Endothelial cell of umbilical vein (primary cell): ENCODE results near the gene OSBPL5. TPM values are rescaled to one million over a fixed set of nuclear protein-coding genes. Genes with fewer than 3 reads are reported as not detected.

Experiments
- BruUV-seq: library from RNA; stranded (reverse); fragments of 400-500 nt; replicated peaks from 2 replicates; lab custom pipeline; 2021; lab: Mats Ljungman, UMichigan
- CTCF ChIA-PET: fragments of 300-600, 350-600 bp; sonication (Branson Sonifier 250); formaldehyde crosslinking; loops from one replicate; lab custom pipeline; 2021; ENCODE audit warnings: antibody characterized with exemption, inconsistent platforms; lab: Charles Lee
- POLR2A ChIA-PET: fragments of 300-600, 350-600 bp; sonication (Branson Sonifier 250); formaldehyde crosslinking; loops from one replicate; lab custom pipeline; 2021; ENCODE audit warnings: antibody characterized with exemption, inconsistent platforms; lab: Charles Lee
- DNase-seq: peaks from one replicate; pipeline ENCODE4 v3.0.0-alpha.2; 2011; ENCODE audit warnings: low read depth, low spot score
- FAIRE-seq: peaks from 2 replicates; lab custom pipeline; 2011; peaks lifted over from hg19 to GRCh38; lab: Jason Lieb, UNC
- H2AFZ ChIP-seq: 2 replicates; pipeline ENCODE4 v1.6.0; 2012; ENCODE audit warnings: low read depth, low read length, control low read depth, inconsistent platforms
- H3K27ac ChIP-seq: 2 replicates; pipeline ENCODE4 v1.5.1; 2011; ENCODE audit warnings: low read depth, mild to moderate bottlenecking, control low read depth, low read length, moderate library complexity; ENCODE audit not compliant: insufficient read depth
- H3K27me3 ChIP-seq, 2 experiments: 2 replicates each; pipeline versions ENCODE4 v1.6.0 to v1.6.1; 2011; ENCODE audit warnings: low read length in 2 of 2, mixed read lengths in 1 of 2; ENCODE audit not compliant: control insufficient read depth in 2 of 2, insufficient read depth in 2 of 2
- H3K36me3 ChIP-seq, 2 experiments: 2 replicates in 1 of 2; 3 replicates in 1 of 2; pipeline ENCODE4 v1.5.1; 2011; ENCODE audit warnings: low read length in 2 of 2, mild to moderate bottlenecking in 1 of 2, moderate library complexity in 1 of 2; ENCODE audit not compliant: control insufficient read depth in 2 of 2, insufficient read depth in 2 of 2; ENCODE audit errors: extremely low read depth in 1 of 2
- H3K4me1 ChIP-seq: 3 replicates; pipeline ENCODE4 v1.5.1; 2011; ENCODE audit warnings: mild to moderate bottlenecking, low read length; ENCODE audit not compliant: control insufficient read depth, insufficient read depth; ENCODE audit errors: extremely low read depth
- H3K4me2 ChIP-seq: 2 replicates; pipeline ENCODE4 v1.6.1; 2011; ENCODE audit warnings: low read length, control low read depth, mixed read lengths; ENCODE audit not compliant: insufficient read depth
- H3K4me3 ChIP-seq, 3 experiments: fragments of 200-600 bp in 1 of 3; sonication (generic), shearing (Covaris generic) in 1 of 3; replicated peaks in 1 of 3; 2 replicates each; pipeline ENCODE4 v1.5.1; 2011 to 2016; ENCODE audit warnings: control low read depth in 3 of 3, low read length in 3 of 3, mild to moderate bottlenecking in 2 of 3, inconsistent platforms in 1 of 3, low read depth in 1 of 3, moderate library complexity in 1 of 3; ENCODE audit not compliant: insufficient read depth in 1 of 3
- H3K79me2 ChIP-seq: 2 replicates; pipeline ENCODE4 v1.6.0; 2012; ENCODE audit warnings: low read length, inconsistent platforms; ENCODE audit not compliant: control insufficient read depth, insufficient read depth
- H3K9ac ChIP-seq: replicated peaks from 2 replicates; pipeline ENCODE3; 2011; ENCODE audit warnings: low read length, control low read depth; ENCODE audit not compliant: insufficient read depth; ENCODE audit errors: extremely low read depth
- H3K9me1 ChIP-seq: replicated peaks from 3 replicates; pipeline ENCODE4 v1.6.0; 2011; ENCODE audit warnings: mild to moderate bottlenecking, low read length; ENCODE audit not compliant: control insufficient read depth, insufficient read depth; ENCODE audit errors: extremely low read depth
- H3K9me3 ChIP-seq: replicated peaks from 2 replicates; pipeline ENCODE4 v1.5.1; 2012; ENCODE audit warnings: low read length, inconsistent platforms; ENCODE audit not compliant: control insufficient read depth, insufficient read depth
- H4K20me1 ChIP-seq: replicated peaks from 2 replicates; pipeline ENCODE3; 2011; ENCODE audit warnings: mild to moderate bottlenecking, low read length; ENCODE audit not compliant: control insufficient read depth, insufficient read depth; ENCODE audit errors: extremely low read depth
- CTCF ChIP-seq, 2 donors: IDR thresholded peaks; 1 replicate in 1 of 2; 2 replicates in 1 of 2; pipeline ENCODE4 v1.5.1; 2011; ENCODE audit warnings: low read length in 2 of 2, mild to moderate bottlenecking in 2 of 2, moderate library complexity in 2 of 2, control low read depth in 1 of 2, inconsistent platforms in 1 of 2, low read depth in 1 of 2; ENCODE audit not compliant: insufficient read depth in 1 of 2; ENCODE audit errors: extremely low read depth in 1 of 2
- EZH2 ChIP-seq: IDR thresholded peaks from 2 replicates; pipeline ENCODE4 v1.6.1; 2012; ENCODE audit warnings: borderline replicate concordance, low read depth, mild to moderate bottlenecking, moderate library complexity, low read length, inconsistent platforms; ENCODE audit not compliant: severe bottlenecking
- FOS ChIP-seq: IDR thresholded peaks from 2 replicates; pipeline ENCODE4 v1.6.1; 2011; ENCODE audit warnings: mild to moderate bottlenecking, low read length, moderate library complexity, borderline replicate concordance; ENCODE audit not compliant: insufficient read depth
- GATA2 ChIP-seq: IDR thresholded peaks from 2 replicates; pipeline ENCODE4 v1.7.0; 2011; ENCODE audit warnings: low read depth, mild to moderate bottlenecking, moderate library complexity, mixed read lengths, low read length; ENCODE audit not compliant: insufficient read length, insufficient read depth
- JUN ChIP-seq: IDR thresholded peaks from 2 replicates; pipeline ENCODE4 v1.6.1; 2011; ENCODE audit warnings: borderline replicate concordance, low read depth; ENCODE audit not compliant: insufficient read length, insufficient read depth
- MAX ChIP-seq: IDR thresholded peaks from 2 replicates; pipeline ENCODE4 v1.6.1; 2011; ENCODE audit not compliant: insufficient read depth, insufficient read length
- MYC ChIP-seq: IDR thresholded peaks from one replicate; pipeline ENCODE4 v1.6.1; 2011; ENCODE audit warnings: mild to moderate bottlenecking, low read depth, low read length
- POLR2A ChIP-seq: IDR thresholded peaks from 2 replicates; pipeline ENCODE4 v1.6.1; 2012; ENCODE audit warnings: low read depth, mild to moderate bottlenecking, control low read depth, low read length
- POLR2AphosphoS5 ChIP-seq: IDR thresholded peaks from 2 replicates; pipeline ENCODE4 v1.6.1; 2012; ENCODE audit warnings: low read depth, mild to moderate bottlenecking, control low read depth, low read length, moderate library complexity; ENCODE audit not compliant: insufficient read depth
- dilution Hi-C: fragments of 300-500 bp; cut with MboI; formaldehyde crosslinking; loops from one replicate; pipeline ENCODE4 v1.15.0; 2019; ENCODE audit warnings: low sequenced_read_pairs; ENCODE audit not compliant: extremely low pct_ligation_motif_present
- intact Hi-C: fragments of 100-400 bp; cut with micrococcal nuclease; formaldehyde crosslinking; loops from one replicate; pipeline ENCODE4 v1.10.0; 2022
- polyA plus RNA-seq, 4 experiments: library from polyadenylated mRNA; depleted of rRNA in 3 of 4; stranded (reverse) in 3 of 4; unstranded in 1 of 4; fragments of >200 nt; gene quantifications; 2 replicates each; pipeline versions ENCODE4 v1.2.1 to v1.2.3, GENCODE V29; 2011 to 2012; ENCODE audit warnings: missing spikeins in 1 of 4
- total RNA-seq: library from RNA; stranded (reverse); gene quantifications from 2 replicates; pipeline ENCODE4 v1.2.3, GENCODE V29; 2021

The OSBPL5 gene
- total and polyA plus RNA-seq, 2 donors (not counting 3 experiments of a cell fraction or from before 2014, with no cell fraction given), result 8.7 to 37.7 TPM

- Histone ChIP-seq H3K79me2 (no peaks in the 10 kb centered on the region), H3K9me1 (no peaks in the 10 kb centered on the region), H3K36me3 (no peaks in the 10 kb centered on the region), H3K4me1 (peaks cover 4% of the 10 kb centered on the region), H3K27ac (no peak overlapping the region), H2AFZ (no peak overlapping the region), H3K27me3 (no peaks in the 10 kb centered on the region), H3K9me3 (no peaks in the 10 kb centered on the region), H3K4me2 (no peak overlapping the region), H3K9ac (no peak overlapping the region), H3K4me3 (no peak overlapping the region), H4K20me1 (no peaks in the 10 kb centered on the region)
- intact Hi-C loops, result no loop called here
- ChIA-PET POLR2A (no interaction called here), CTCF (interaction anchor here (1.0 to 1.9 kb wide), 3 partner anchors 12 to 53 kb away, joined by 3 to 7 read pairs (median 3); no protein-coding TSS in a partner anchor)
- DNase-seq (no peak), FAIRE-seq (no peak)
- dilution Hi-C loops, result no loop called here
- TF ChIP-seq POLR2AphosphoS5 (no peak), MYC (no peak), POLR2A (no peak), GATA2 (no peak), MAX (no peak), CTCF (IDR thresholded peaks at IDR 0.05; ENCODE audit: extremely low read depth in 1 of 2, insufficient read depth in 1 of 2, low read depth in 1 of 2, low read length in 2 of 2) (no peak), JUN (no peak), FOS (no peak), EZH2 (no peak)
- no TSS peak for BruUV-seq
Observed at GRCh38 chr11:3103076-3103475, 62.0 kb downstream of the OSBPL5 start.
